ENCODE measurements around the gene ZMYND8. TPM values are rescaled to one million over a fixed set of nuclear protein-coding genes. Genes with fewer than 3 reads are reported as not detected.
"Not testable (repeated sequence)": the region's sequence is repeated elsewhere in the genome, so short reads cannot be mapped to it uniquely, and the experiment has no call there.

Gene ZMYND8
- polyA plus RNA-seq, 1 donor from 2014 or later: 16.8 TPM

- Histone ChIP-seq H3K4me3 (ENCODE audit: low read length) (no peak overlapping the region), H3K79me2 (replicated peaks; ENCODE audit: insufficient read depth, low read length) (no peaks in the 10 kb centered on the region), H3K4me2 (ENCODE audit: low read length) (no peak overlapping the region), H3K27me3 (ENCODE audit: insufficient read depth, low read depth, low read length) (no peaks in the 10 kb centered on the region), H4K20me1 (ENCODE audit: insufficient read depth) (no peaks in the 10 kb centered on the region), H3K9me3 (ENCODE audit: low read length) (no peaks in the 10 kb centered on the region), H3K27ac (ENCODE audit: low read length) (no peak overlapping the region), H3K9me2 (ENCODE audit: insufficient read depth, low read length) (no peaks in the 10 kb centered on the region), H3K36me3 (ENCODE audit: insufficient read depth, low read length) (no peaks in the 10 kb centered on the region), H2AFZ (ENCODE audit: low read depth, low read length) (no peak overlapping the region), H3K9ac (ENCODE audit: low read length) (no peak overlapping the region), H3F3A (ENCODE audit: insufficient read depth, low read length, poor library complexity, severe bottlenecking) (no peaks in the 10 kb centered on the region)
- TF ChIP-seq, protein P1, sequence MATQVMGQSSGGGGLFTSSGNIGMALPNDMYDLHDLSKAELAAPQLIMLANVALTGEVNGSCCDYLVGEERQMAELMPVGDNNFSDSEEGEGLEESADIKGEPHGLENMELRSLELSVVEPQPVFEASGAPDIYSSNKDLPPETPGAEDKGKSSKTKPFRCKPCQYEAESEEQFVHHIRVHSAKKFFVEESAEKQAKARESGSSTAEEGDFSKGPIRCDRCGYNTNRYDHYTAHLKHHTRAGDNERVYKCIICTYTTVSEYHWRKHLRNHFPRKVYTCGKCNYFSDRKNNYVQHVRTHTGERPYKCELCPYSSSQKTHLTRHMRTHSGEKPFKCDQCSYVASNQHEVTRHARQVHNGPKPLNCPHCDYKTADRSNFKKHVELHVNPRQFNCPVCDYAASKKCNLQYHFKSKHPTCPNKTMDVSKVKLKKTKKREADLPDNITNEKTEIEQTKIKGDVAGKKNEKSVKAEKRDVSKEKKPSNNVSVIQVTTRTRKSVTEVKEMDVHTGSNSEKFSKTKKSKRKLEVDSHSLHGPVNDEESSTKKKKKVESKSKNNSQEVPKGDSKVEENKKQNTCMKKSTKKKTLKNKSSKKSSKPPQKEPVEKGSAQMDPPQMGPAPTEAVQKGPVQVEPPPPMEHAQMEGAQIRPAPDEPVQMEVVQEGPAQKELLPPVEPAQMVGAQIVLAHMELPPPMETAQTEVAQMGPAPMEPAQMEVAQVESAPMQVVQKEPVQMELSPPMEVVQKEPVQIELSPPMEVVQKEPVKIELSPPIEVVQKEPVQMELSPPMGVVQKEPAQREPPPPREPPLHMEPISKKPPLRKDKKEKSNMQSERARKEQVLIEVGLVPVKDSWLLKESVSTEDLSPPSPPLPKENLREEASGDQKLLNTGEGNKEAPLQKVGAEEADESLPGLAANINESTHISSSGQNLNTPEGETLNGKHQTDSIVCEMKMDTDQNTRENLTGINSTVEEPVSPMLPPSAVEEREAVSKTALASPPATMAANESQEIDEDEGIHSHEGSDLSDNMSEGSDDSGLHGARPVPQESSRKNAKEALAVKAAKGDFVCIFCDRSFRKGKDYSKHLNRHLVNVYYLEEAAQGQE (IDR thresholded peaks at IDR 0.05; ENCODE audit: borderline replicate concordance): no peak
- TF ChIP-seq TAF1 (IDR thresholded peaks at IDR 0.05; ENCODE audit: low read depth) (no peak), RAD21 (conservative IDR thresholded peaks at IDR 0.05) (no peak), MXI1 (conservative IDR thresholded peaks at IDR 0.05; ENCODE audit: poor library complexity, severe bottlenecking) (no peak), EZH2 (IDR thresholded peaks at IDR 0.05; ENCODE audit: borderline replicate concordance, insufficient read depth, low read length, poor library complexity, severe bottlenecking) (no peak), POLR2AphosphoS5 (IDR thresholded peaks at IDR 0.05) (no peak), EP300 (conservative IDR thresholded peaks at IDR 0.05; ENCODE audit: poor library complexity, severe bottlenecking) (no peak), SMC3 (conservative IDR thresholded peaks at IDR 0.05; ENCODE audit: poor library complexity) (no peak)
- TF ChIP-seq, protein P2, sequence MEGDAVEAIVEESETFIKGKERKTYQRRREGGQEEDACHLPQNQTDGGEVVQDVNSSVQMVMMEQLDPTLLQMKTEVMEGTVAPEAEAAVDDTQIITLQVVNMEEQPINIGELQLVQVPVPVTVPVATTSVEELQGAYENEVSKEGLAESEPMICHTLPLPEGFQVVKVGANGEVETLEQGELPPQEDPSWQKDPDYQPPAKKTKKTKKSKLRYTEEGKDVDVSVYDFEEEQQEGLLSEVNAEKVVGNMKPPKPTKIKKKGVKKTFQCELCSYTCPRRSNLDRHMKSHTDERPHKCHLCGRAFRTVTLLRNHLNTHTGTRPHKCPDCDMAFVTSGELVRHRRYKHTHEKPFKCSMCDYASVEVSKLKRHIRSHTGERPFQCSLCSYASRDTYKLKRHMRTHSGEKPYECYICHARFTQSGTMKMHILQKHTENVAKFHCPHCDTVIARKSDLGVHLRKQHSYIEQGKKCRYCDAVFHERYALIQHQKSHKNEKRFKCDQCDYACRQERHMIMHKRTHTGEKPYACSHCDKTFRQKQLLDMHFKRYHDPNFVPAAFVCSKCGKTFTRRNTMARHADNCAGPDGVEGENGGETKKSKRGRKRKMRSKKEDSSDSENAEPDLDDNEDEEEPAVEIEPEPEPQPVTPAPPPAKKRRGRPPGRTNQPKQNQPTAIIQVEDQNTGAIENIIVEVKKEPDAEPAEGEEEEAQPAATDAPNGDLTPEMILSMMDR (IDR thresholded peaks at IDR 0.05; ENCODE audit: poor library complexity, severe bottlenecking): no peak
Measured at GRCh38 chr20:47178851-47179250, 177.6 kb downstream of the ZMYND8 start.

DNA sequence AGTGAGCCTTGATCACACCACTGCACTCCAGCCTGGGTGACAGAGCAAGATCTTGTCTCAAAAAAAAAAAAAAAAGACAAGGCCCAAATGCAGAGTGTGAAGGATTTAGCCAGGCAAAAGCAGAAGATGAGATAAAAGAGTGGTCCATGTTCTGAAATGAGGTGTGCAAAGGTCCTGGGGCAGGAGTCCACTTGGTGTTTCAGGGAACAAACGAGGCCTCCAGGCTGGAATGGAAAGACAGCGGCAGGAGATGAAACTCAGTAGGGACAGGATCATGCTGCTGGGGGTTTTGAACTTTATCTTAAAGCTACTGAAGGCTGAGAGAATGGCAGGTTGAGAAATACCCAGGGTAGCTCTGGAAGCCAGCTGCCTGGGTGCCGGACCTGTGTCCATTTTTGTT, 178.2 kb downstream of the ZMYND8 start:
- Histone ChIP-seq H3K79me2 (replicated peaks; ENCODE audit: insufficient read depth, low read length) (no peaks in the 10 kb centered on the region), H3K4me2 (ENCODE audit: low read length) (no peak overlapping the region), H3K27ac (ENCODE audit: low read length) (no peak overlapping the region), H3K4me3 (ENCODE audit: low read length) (no peak overlapping the region), H3K9me2 (ENCODE audit: insufficient read depth, low read length) (no peaks in the 10 kb centered on the region), H4K20me1 (ENCODE audit: insufficient read depth) (no peaks in the 10 kb centered on the region), H3F3A (ENCODE audit: insufficient read depth, low read length, poor library complexity, severe bottlenecking) (no peaks in the 10 kb centered on the region), H3K9me3 (ENCODE audit: low read length) (no peaks in the 10 kb centered on the region), H2AFZ (ENCODE audit: low read depth, low read length) (no peak overlapping the region), H3K36me3 (ENCODE audit: insufficient read depth, low read length) (no peaks in the 10 kb centered on the region), H3K9ac (ENCODE audit: low read length) (no peak overlapping the region), H3K27me3 (ENCODE audit: insufficient read depth, low read depth, low read length) (no peaks in the 10 kb centered on the region)
- TF ChIP-seq POLR2AphosphoS5 (IDR thresholded peaks at IDR 0.05): no peak
- TF ChIP-seq MXI1 (conservative IDR thresholded peaks at IDR 0.05; ENCODE audit: poor library complexity, severe bottlenecking): no peak
- no peak for TF ChIP-seq RAD21 (conservative IDR thresholded peaks at IDR 0.05)
- no peak for TF ChIP-seq TAF1 (IDR thresholded peaks at IDR 0.05; ENCODE audit: low read depth)
- TF ChIP-seq, protein P1 (IDR thresholded peaks at IDR 0.05; ENCODE audit: borderline replicate concordance): no peak
- TF ChIP-seq, protein P2 (IDR thresholded peaks at IDR 0.05; ENCODE audit: poor library complexity, severe bottlenecking): no peak

DNA sequence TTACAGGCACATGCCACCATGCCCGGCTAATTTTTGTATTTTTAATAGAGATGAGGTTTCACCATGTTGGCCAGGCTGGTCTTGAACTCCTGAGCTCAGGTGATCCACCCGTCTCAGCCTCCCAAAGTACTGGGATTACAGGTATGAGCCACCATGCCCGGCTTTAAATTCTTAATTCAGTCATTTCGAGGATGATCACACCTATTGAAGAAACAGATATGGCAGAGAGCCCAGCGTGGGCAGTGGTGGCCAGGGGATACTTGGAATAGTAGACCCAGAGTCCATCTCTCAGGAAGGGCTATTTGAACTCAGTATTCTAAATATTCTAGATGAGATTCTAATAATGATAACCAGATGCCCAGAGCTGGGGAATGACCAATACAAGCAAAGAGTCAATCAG, 180.3 kb downstream of the ZMYND8 start:
- H4K20me1 ChIP-seq (ENCODE audit: insufficient read depth); H3K27me3 ChIP-seq (ENCODE audit: insufficient read depth, low read depth, low read length); H2AFZ ChIP-seq (ENCODE audit: low read depth, low read length); H3F3A ChIP-seq (ENCODE audit: insufficient read depth, low read length, poor library complexity, severe bottlenecking); H3K36me3 ChIP-seq (ENCODE audit: insufficient read depth, low read length); H3K9ac ChIP-seq (ENCODE audit: low read length); H3K79me2 ChIP-seq (replicated peaks; ENCODE audit: insufficient read depth, low read length); H3K4me2 ChIP-seq (ENCODE audit: low read length); H3K9me3 ChIP-seq (ENCODE audit: low read length); H3K27ac ChIP-seq (ENCODE audit: low read length); H3K9me2 ChIP-seq (ENCODE audit: insufficient read depth, low read length); H3K4me3 ChIP-seq (ENCODE audit: low read length): not testable (repeated sequence)
